DMS153 treated with DMSO at 0.1 percent for 48 hours (cell line): ENCODE data around the gene KRTAP12-2.
"Not testable (repeated sequence)": the region's sequence is repeated elsewhere in the genome, so short reads cannot be mapped to it uniquely, and the experiment has no call there.

Source experiments
- DNase-seq: peaks from one replicate; lab custom pipeline; 2025; ENCODE audit not compliant: unreplicated experiment; lab: John Stamatoyannopoulos, UW

KRTAP12-2 gene

DNA sequence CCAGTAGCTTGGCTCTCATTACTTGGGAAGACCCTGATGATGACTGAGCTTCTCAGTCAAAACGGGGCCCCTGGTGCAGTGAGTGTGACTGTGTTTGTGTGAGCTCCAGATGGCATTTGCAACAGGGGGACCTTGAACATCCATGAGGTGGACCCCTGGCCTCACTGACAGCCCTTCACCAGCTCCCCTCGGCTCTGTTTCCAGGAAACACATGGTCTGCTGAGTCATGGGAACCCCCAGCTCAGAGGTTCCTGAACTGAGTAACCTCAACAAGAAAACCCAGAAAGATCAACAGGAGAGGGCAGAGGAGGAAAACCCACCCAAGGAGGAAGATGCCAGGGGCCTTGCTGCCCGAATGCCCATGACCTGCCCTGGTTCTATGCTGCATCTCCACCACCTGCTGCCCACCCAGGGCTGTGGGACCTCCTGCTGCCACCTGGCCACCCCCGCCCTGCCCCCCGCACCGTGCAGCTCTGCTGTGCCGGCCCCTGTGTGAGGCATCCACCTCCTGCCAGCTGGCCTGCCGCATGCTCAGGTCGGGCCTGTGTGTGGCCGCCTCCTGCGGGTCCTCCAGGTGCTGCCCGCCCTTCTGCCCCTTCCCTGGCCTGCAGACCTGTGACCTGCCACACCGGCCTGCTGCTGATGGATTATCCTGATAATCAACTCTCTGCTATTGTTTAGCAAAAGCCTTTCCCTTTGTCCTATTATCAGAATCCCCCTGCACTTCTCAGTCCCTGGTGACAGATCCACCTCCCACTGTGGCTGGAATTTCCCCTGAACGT, 19.5 kb upstream of the KRTAP12-2 start:
- DNase-seq = no peak

DNA sequence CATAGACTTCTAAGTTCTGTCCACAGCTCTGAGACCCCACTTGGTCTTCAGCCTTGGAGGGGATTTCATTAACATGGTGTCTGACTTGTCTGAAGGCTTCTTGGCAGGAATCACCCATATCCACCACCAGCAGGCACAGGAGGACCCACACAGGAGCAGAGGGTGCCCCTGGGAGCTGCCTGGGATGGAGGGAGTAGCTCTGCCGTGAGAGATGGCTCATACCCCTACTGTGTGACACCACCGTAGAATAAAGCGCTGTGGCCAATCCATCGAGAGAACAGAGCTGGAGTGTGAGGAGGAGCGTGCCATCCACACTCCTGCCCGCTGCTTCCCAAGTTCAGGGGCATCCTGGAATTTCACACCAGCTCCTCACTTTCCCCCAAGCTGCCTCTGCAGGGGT, 18.3 kb upstream of the KRTAP12-2 start:
- DNase-seq = not testable (repeated sequence)

DNA sequence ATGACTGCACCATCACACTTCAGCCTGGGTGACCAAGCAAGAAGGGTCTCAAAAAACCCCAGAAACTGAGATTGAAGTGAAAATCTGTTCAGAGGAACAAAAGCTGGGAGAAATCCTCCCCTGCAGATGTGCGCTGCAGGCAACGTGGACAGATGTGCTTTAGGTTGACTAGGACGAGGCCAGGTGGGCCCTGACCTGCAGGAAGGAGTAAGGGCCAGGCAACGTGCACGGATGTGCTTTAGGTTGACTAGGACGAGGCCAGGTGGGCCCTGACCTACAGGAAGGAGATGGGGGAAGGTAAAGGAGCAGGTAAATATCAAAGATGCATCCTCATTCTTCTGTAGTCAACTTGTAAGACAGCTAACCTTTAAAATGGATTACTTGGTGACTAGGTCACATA, 17.8 kb upstream of the KRTAP12-2 start:
- no peak for DNase-seq

DNA sequence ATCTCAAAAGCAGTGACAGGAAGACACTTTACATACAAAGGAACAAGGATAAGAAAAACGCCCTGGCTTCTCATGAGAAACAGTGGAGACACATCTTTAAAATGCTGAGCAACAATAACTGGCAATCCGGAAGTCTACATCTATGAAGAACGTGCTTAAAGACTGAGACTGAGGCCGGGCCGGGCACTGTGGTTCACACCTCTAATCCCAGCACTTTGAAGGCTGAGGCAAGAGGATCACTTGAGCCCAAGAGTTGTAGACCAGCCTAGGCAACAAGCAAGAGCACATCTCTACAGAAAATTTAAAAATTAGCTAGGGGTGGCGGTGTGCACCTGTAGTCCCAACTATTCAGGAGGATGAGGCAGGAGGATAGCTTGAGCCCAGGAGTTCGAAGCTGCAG, 17.4 kb upstream of the KRTAP12-2 start:
- DNase-seq = no peak

DNA sequence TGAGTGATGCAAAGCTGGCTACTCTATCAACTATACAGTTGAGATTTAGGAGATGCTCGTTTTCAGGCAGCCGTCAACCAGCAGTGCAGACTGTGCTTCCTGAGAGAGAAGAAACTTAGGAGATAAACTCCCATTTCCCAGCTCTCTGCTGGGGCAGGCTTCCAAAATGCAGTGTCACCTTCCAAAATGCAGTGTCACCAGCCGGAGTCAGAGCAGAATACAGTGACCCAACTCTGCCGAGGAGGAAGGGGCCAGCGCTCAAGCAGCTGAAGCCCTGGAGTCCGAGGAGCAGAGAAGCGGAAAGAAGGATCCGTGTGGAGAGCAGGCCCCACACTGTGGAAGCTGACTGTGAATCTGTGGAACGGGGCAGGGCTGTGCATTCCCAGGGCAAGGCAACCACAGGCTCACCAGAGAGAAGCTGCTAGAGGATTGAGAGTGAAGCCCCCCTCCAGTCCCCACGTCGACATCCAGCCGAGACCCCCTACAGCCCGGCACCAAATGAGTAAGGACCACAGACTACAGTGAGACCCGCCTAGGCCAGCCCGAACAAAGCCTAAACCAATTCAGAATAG, 15.9 kb upstream of the KRTAP12-2 start:
- no peak for DNase-seq

DNA sequence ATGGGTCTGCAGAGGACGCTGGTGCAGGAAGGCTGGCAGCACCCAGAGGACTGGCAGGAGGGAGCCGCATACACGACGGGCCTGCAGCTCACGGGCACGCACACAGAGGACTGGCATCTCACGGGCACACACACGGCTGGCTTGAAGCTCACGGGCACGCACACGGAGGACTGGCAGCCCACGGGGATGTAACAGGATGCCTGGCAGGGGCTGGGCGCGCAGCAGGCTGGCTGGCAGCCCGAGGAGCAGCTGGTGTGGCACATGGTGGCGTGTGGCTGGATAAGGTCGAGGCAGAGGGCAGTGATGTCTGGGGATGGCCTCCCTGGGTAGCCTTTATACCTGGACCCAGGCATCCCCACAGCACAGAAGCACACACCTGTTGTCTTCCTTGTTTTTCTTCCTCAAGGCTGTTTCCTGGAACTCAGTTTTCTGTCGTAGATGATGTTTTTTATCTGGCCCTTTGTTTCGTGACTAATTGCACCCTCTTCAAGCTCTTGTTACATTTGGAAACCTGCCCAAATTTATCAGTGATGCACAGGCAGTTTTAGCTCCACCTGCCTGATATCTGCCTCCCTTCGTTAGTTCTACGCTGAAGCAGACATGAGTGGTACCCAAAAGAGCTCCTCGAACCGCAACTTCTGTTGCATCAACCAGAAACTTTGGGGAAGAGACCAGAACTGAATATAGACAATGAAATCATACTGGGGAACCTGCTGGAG, 15.3 kb upstream of the KRTAP12-2 start, which contains the start of gene KRTAP12-1:
TSS of gene KRTAP12-1 (minus strand) at position 303 of the 719 bp plus-strand sequence. CDS start at position 263, 40 bp downstream.
- peak; percentile 92 for DNase-seq

DNA sequence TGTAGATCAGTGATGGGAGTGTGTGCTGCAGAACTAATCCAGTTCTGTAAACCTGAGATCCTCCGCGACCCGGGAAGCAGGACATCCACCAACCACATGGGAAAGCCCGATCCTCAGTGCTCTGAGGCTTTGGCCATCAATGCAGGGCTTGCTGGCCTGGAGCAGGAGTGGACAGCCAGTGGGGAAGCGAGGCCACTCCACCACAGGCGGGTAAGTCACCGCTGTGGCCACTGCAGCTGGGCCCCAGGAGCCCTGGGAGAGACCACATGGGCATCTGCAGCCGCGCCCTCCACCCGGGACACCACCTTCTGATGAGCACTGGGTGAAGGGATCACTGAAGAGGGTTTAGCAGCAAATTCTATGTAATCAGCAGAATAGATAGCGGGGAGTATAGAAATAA, 14.4 kb upstream of the KRTAP12-2 start:
- DNase-seq = no peak

DNA sequence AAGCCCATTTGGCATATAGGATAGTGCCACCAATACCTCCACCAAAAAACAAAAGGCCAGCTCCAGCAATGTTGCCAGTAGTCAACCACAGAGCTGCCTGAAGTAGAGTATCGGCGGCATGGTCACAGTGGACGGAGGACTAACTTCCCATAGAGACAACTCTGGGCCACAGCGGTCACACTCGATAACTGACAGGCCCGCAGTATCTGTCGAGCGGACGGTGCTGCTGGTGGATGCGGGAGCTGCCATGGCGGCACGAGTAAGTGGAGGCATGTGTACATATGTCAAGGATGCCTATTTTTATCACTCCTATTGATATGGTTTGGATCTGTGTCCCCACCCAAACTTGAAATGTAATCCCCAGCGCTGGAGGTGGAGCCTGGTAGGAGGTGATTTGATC, 11.2 kb upstream of the KRTAP12-2 start:
- no peak for DNase-seq

DNA sequence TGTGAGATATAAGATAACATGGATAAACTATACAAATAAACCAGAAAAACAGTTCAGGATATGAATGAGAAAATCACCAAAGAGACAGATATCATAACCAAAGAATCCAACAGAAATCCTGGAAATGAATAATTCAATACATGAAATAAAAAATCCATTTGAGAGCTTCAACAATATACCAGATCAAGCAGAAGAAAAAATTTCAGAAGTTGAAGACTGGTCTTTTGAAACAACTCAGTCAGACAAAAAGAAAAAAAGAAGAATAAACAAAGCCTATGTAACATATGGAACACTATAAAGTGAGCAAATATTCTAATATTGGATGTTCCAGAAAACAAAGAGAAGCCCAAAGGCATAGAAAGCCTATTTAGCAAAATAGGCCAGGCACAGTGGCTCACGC, 5.2 kb upstream of the KRTAP12-2 start:
- no peak for DNase-seq

DNA sequence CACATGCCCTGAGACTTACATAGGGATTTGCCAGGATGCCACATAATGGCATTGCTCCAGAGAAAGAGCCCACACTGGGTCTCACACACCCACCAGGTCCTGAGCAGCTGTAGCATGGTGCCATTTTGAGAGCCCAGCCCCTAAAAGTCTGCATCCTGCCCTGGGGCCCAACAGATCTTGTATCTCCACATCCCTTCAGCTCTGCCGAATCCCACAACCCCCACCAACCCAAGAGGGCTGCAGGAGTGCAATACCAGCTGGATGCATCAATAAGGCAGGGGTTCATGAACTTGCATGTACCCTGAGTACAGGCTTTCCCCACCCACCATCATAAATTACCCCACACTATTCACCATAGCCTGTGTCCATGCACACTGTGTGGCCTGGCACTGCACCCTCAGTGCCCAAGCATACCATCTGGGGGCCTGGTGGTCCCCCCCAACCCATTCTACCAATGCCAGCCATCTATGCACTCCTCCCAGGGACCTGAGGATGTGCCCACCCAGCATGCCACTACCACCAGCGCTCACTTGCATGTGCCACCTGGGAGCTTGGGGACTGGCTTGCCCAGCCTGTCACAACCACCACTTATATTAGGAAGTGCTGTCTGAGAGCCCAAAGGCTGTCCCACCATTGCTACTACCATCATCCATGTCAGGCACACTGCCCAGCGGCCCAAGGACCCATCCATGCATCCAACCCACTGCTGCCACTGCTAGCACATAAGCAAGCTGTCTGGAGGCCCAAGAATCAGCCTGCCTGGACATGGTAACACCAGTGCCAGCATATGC, 4.1 kb upstream of the KRTAP12-2 start:
- no peak for DNase-seq

DNA sequence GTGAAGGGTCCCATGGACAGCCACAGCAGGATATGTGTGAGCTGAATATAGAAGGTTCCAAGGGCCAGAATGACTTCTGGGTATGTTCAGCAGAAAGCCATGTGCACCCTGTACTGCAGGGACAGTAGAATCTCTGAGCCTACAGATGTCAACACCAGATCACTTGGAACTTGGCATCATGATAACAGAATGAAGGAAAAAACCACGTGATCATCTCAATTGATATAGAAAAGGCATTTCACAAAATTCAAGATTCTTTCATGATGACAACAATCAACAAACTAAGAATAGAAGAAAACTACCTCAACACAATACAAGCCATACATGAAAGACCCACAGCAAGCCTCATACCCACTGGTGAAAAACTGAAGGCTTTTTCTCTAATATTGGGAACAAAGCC, 885 bp upstream of the KRTAP12-2 start:
- no peak for DNase-seq

DNA sequence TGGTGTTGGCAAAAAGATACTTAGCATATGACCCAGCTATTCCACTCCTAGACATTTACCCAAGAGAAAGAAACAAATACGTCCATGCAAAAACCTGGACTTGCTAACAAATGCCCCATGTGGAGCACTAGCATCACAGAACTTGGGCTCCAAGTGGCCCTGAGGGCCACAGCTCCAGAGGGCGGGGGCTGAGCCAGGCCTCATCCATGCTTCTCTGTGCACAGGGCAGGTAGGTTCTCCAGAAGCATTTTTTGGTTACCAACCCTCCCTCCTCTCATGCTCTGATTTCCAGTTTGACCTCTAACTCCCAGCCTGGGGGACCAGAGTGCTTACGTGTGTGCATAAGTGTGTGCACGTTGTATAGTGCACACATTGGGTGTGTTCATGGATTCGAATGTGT, 2.0 kb downstream of the KRTAP12-2 start:
- DNase-seq = no peak

DNA sequence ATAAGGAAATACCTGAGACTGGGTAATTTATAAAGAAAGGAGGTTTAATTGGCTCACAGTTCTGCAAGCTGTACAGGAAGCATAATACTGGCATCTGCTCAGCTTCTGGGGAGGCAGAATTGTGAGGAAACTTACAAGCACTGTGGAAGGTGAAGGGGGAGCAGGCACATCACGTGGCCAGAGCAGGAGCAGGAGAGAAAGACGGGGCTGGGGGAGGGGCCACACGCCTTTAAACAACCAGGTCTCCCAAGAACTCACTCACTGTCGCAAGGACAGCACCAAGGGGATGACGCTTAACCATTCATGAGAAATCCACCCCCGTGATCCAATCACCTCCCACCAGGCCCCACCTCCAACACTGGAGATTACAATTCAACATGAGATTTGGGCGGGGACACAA, 5.2 kb downstream of the KRTAP12-2 start:
- DNase-seq = not testable (repeated sequence)

DNA sequence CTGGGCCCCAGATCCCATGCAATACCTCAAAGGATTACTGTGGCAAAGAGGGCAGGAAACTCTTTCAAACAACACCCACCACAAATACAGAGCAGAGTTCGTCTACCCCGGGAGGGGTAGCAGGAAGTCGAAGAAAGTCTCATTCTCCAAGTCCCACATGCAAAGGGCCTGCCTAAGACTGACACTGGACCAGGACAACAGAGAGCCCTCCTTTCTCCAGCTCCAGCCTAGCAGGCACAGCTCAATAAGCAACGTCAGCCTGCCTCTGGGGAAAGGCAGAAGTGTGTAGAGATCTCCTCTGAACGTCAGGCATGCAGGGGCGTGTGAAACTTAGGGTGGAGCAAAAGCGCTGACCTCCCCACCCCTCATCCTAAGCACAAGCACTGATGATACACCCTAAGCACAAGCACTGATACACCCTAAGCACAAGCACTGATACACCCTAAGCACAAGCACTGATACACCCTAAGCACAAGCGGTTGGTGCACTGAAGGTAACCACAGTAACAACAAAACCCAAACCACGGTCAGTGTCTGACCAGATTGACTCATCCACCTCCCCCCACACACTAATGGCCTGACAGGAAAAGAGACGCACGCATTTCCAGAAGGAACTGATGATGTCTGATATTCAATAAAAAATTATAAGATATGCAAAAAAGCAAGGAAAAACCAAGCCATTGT, 7.7 kb downstream of the KRTAP12-2 start:
- no peak for DNase-seq

DNA sequence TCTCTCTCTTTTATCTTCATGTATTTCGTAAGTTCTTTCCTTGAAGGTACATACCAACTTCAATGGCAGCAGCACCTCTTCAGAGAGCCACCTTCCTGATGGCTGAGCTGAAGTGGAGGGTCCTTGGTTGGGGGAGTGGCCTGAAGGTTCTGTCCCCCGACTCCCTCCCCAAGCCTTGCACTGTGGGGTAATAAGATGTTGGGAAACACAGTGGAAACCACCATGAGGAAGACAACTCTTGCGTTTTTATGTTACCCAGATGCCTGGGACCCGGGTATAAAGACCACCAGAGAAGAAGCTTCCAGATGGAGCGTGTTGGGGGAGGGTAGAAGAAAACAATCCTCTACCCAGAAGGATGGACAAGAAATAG, 8.2 kb downstream of the KRTAP12-2 start:
- no peak for DNase-seq

DNA sequence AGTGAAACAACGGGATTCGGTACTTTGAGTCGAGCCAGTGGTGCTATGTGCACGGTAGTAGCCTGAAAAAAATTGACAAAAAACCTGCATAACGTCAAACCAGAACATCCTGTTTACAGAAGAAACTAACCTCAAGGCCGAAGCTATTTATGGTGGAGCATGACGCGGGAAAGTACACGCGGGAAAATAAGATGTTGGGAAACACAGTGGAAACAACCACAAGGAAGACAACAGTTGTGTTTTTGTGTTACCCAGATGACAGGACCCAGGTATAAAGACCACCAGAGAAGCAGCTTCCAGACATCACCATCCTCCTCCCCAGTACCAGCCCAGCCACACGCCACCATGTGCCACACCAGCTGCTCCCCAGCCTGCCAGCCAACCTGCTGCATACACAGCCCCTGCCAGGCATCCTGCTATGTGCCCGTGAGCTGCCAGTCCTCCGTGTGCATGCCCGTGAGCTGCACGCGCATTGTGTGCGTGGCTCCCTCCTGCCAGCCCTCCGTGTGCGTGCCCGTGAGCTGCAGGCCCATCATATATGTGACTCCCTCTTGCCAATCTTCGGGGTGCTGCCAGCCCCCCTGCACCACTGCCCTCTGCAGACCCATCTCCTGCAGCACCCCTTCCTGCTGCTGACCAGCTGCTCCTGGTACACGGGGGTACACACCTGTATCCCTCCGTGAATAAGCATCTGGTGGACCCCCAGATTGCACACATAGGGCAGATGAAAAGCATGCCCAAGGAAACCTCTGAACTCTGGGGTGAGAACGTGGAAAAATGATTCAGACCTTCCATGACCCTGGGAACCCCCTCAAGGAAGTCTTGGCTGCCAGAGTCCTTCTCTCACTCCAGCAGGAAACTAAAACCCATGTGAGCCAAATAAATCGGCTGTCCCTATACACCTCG, 8.8 kb downstream of the KRTAP12-2 start, which contains the start of gene KRTAP12-3:
TSS of gene KRTAP12-3 (plus strand) at position 298 of the 906 bp plus-strand sequence. CDS start at position 346, 48 bp downstream.
- no peak for DNase-seq

DNA sequence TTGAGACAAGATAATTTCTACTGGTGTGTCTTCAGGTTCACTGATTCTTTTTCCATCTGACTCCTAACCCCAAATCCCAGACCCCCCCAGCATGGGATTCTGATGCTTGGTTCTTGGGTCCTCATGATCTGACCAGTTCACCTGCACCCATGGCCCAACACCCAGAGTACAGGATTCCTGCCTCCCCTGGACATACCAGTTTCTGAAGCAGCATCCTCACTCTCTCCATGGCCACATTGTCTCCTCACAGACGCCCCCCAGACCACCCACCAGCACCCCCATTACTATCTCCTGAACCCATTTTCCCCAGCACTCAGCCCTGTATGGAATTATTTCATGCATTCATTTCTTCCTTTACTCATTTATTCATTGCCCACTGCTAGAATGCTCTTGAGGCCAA, 9.9 kb downstream of the KRTAP12-2 start:
- no peak for DNase-seq

DNA sequence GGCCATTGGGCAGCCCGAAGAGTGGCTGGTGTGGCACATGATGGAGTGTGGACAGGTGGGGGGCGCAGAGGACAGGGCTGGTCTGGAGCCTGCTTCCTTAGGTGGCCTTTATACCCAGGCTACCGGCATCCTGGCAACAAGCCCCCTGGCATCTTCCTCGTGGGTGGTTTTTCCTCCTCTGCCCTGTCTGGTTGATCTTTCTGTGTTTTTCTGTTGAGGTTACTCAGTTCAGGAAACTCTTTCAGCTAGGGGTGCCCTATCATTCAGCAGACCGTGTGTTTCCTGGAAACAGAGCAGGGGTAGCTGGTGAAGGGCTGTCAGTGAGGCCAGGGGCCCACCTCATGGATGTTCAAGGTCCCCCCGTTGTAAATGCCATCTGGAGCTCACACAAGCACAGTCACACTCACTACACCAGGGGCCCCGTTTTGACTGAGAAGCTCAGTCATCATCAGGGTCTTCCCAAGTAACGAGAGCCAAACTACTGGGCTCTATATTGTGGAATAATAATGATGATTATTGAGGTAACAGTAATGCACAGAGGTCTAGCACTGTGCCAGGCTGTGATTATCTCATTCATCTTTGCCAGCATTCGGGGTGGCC, 12.1 kb downstream of the KRTAP12-2 start, which contains the start of gene KRTAP12-4:
TSS of gene KRTAP12-4 (minus strand) at position 84 of the 600 bp plus-strand sequence. CDS start at position 39, 45 bp downstream.
- no peak for DNase-seq
